RWPE2 (cell line): ENCODE results near the gene CGB7.

Source experiments
- ATAC-seq: fragments of 200-7000 bp; cut with Tn5 transposase; 3 replicates; pipeline ENCODE4 v1.9.1; 2021; ENCODE audit warnings: low read depth
- DNase-seq: peaks from one replicate; pipeline ENCODE4 v3.0.0-alpha.2; 2020; ENCODE audit warnings: low spot score
- H3K27ac ChIP-seq: fragments of 450-650 bp; 2 replicates; pipeline ENCODE4 v1.5.1; 2017; ENCODE audit warnings: mild to moderate bottlenecking; ENCODE audit not compliant: poor library complexity, severe bottlenecking
- H3K27me3 ChIP-seq: fragments of 250-450 bp; sonication (Bioruptor Pico); 2 replicates; pipeline ENCODE4 v1.5.1; 2021; ENCODE audit warnings: mild to moderate bottlenecking, moderate library complexity; ENCODE audit not compliant: insufficient read depth, poor library complexity, severe bottlenecking
- H3K36me3 ChIP-seq: fragments of 250-450 bp; sonication (Bioruptor Pico); 2 replicates; pipeline ENCODE4 v1.5.1; 2020; ENCODE audit warnings: low read depth, mild to moderate bottlenecking, moderate library complexity
- H3K4me1 ChIP-seq: fragments of 250-450 bp; sonication (Bioruptor Pico); 2 replicates; pipeline ENCODE4 v1.5.1; 2021; ENCODE audit warnings: mild to moderate bottlenecking, moderate library complexity; ENCODE audit not compliant: insufficient read depth, poor library complexity, severe bottlenecking
- H3K4me3 ChIP-seq: fragments of 250-450 bp; sonication (Bioruptor Pico); 2 replicates; pipeline ENCODE4 v1.5.1; 2021; ENCODE audit warnings: mild to moderate bottlenecking, moderate library complexity; ENCODE audit not compliant: severe bottlenecking
- H3K9me3 ChIP-seq: fragments of 250-450 bp; sonication (Bioruptor Pico); 2 replicates; pipeline ENCODE4 v1.5.1; 2021; ENCODE audit warnings: mild to moderate bottlenecking, moderate library complexity; ENCODE audit not compliant: severe bottlenecking
- CTCF ChIP-seq: fragments of 450-650 bp; IDR thresholded peaks from one replicate; pipeline ENCODE4 v1.5.1; 2017; ENCODE audit warnings: mild to moderate bottlenecking, moderate library complexity; ENCODE audit not compliant: poor library complexity, severe bottlenecking

CGB7 gene

GRCh38 chr19:49085868-49086232 is 28.3 kb upstream of the CGB7 start:
- Histone ChIP-seq H3K9me3 (no peaks in the 10 kb centered on the region), H3K27me3 (no peaks in the 10 kb centered on the region), H3K4me1 (peaks cover 3% of the 10 kb centered on the region), H3K4me3 (peak overlapping the region; percentile 73), H3K27ac (peak overlapping the region; percentile 51), H3K36me3 (peaks cover 45% of the 10 kb centered on the region)
- DNase-seq (no peak), ATAC-seq (no peak)
- no peak for TF ChIP-seq CTCF

GRCh38 chr19:49085020-49085867 is 27.7 kb upstream of the CGB7 start, which contains the start of gene SNRNP70:
TSS of gene SNRNP70 (plus strand) at chr19:49085451. CDS start at chr19:49086415, 964 bp downstream.
- ATAC-seq: peak; percentile 93
- peak within 1 kb of the TSS; percentile 51 for H3K27ac ChIP-seq
- TF ChIP-seq CTCF: no peak
- H3K9me3 ChIP-seq: no peaks in the 10 kb centered on the region
- peaks cover 3% of the 10 kb centered on the region for H3K4me1 ChIP-seq
- peak within 1 kb of the TSS; percentile 73 for H3K4me3 ChIP-seq
- DNase-seq: peak; percentile 98
- H3K27me3 ChIP-seq: no peaks in the 10 kb centered on the region
- H3K36me3 ChIP-seq: peaks cover 39% of the 10 kb centered on the region

GRCh38 chr19:49084206-49085019 is 26.9 kb upstream of the CGB7 start:
- Histone ChIP-seq H3K36me3 (peaks cover 34% of the 10 kb centered on the region), H3K27me3 (no peaks in the 10 kb centered on the region), H3K27ac (peak overlapping the region; percentile 51), H3K4me1 (peaks cover 3% of the 10 kb centered on the region), H3K4me3 (peak overlapping the region; percentile 73), H3K9me3 (no peaks in the 10 kb centered on the region)
- ATAC-seq (no peak), DNase-seq (no peak)
- no peak for TF ChIP-seq CTCF

GRCh38 chr19:49081273-49081672 is 23.7 kb upstream of the CGB7 start:
- no peak for DNase-seq
- Histone ChIP-seq H3K27ac (no peak overlapping the region), H3K4me1 (no peaks in the 10 kb centered on the region), H3K27me3 (no peaks in the 10 kb centered on the region), H3K9me3 (no peaks in the 10 kb centered on the region), H3K4me3 (no peak overlapping the region), H3K36me3 (peaks cover 2% of the 10 kb centered on the region)
- TF ChIP-seq CTCF: no peak
- ATAC-seq: no peak
